ENCODE measurements around the gene NHS.
"Not testable (repeated sequence)": the region's sequence is repeated elsewhere in the genome, so short reads cannot be mapped to it uniquely, and the experiment has no call there.

NHS gene

GRCh38 chrX:17549107-17549651 is 174.2 kb downstream of the NHS start:
- DNase-seq (ENCODE audit: low spot score): peak; percentile 13

GRCh38 chrX:17550011-17550410 is 175.0 kb downstream of the NHS start:
- DNase-seq (ENCODE audit: low spot score): no peak

- no peak for DNase-seq (ENCODE audit: low spot score)
These were observed 177.1 kb downstream of the NHS start for GRCh38 chrX:17552044-17552650.

- no peak for DNase-seq (ENCODE audit: low spot score)
These were observed 178.5 kb downstream of the NHS start for GRCh38 chrX:17553469-17553868.

- DNase-seq (ENCODE audit: low spot score): no peak
These were observed 179.0 kb downstream of the NHS start for GRCh38 chrX:17553961-17554482.

GRCh38 chrX:17554914-17555313 is 179.9 kb downstream of the NHS start:
- no peak for DNase-seq (ENCODE audit: low spot score)

- no peak for DNase-seq (ENCODE audit: low spot score)
These were observed 180.8 kb downstream of the NHS start for GRCh38 chrX:17555846-17556245.

GRCh38 chrX:17559728-17560379 is 184.9 kb downstream of the NHS start:
- no peak for DNase-seq (ENCODE audit: low spot score)

GRCh38 chrX:17560385-17560784 is 185.4 kb downstream of the NHS start:
- no peak for DNase-seq (ENCODE audit: low spot score)

- DNase-seq (ENCODE audit: low spot score): no peak
These were observed 188.1 kb downstream of the NHS start for GRCh38 chrX:17563076-17563475.

- DNase-seq (ENCODE audit: low spot score): no peak
These were observed 188.5 kb downstream of the NHS start for GRCh38 chrX:17563515-17563914.

- DNase-seq (ENCODE audit: low spot score): no peak
These were observed 189.8 kb downstream of the NHS start for GRCh38 chrX:17564689-17565409.

- no peak for DNase-seq (ENCODE audit: low spot score)
These were observed 191.7 kb downstream of the NHS start for GRCh38 chrX:17566740-17567139.

- DNase-seq (ENCODE audit: low spot score): no peak
These were observed 192.2 kb downstream of the NHS start for GRCh38 chrX:17567187-17567586.

- DNase-seq (ENCODE audit: low spot score): no peak
These were observed 192.8 kb downstream of the NHS start for GRCh38 chrX:17567821-17568220.

- DNase-seq (ENCODE audit: low spot score): not testable (repeated sequence)
These were observed 193.8 kb downstream of the NHS start for GRCh38 chrX:17568804-17569203.

- no peak for DNase-seq (ENCODE audit: low spot score)
These were observed 204.0 kb downstream of the NHS start for GRCh38 chrX:17579026-17579425.

- DNase-seq (ENCODE audit: low spot score): no peak
These were observed 205.6 kb downstream of the NHS start for GRCh38 chrX:17580539-17581152.

- no peak for DNase-seq (ENCODE audit: low spot score)
These were observed 206.6 kb downstream of the NHS start for GRCh38 chrX:17581641-17582040.

GRCh38 chrX:17584248-17584681 is 209.3 kb downstream of the NHS start:
- DNase-seq (ENCODE audit: low spot score): no peak

- DNase-seq (ENCODE audit: low spot score): no peak
These were observed 210.0 kb downstream of the NHS start for GRCh38 chrX:17585006-17585405.

- DNase-seq (ENCODE audit: low spot score): no peak
These were observed 212.4 kb downstream of the NHS start for GRCh38 chrX:17587366-17587765.

Data from Ammon's horn (tissue), 1 donor.